PC-9 (cell line): ENCODE measurements around the gene RSPH1.

ENCODE experiments used
- CTCF ChIP-seq: fragments of 200-600 bp; sonication (generic); conservative IDR thresholded peaks from 2 replicates; pipeline ENCODE4 v1.6.1; 2017; ENCODE audit warnings: mixed run types, antibody characterized with exemption, mild to moderate bottlenecking, moderate library complexity
- EZH2 ChIP-seq: fragments of 200-600 bp; sonication (generic); IDR thresholded peaks from 2 replicates; pipeline ENCODE4 v1.8.0; 2017; ENCODE audit warnings: antibody characterized with exemption, low read depth

DNA sequence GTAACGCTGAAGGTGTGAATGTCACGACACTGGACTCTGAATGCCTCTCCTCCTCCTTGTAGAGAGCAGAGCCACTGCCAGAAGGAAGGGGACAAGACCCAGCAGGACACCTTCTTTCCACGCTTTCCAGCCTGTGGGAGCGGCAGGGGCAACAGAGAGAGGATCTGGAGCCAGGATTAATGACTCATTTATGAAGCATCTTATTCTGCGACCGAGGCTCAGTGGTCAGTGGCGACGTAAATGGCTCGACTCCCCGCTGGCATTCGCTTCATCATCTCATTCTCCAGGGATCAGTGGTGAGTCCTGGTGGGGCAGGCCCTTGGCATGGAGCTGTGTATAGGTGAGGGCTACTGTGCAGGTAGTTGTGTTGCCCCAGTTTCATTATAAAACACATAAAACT, 22.2 kb upstream of the RSPH1 start:
- TF ChIP-seq EZH2 (no peak), CTCF (no peak)
